GM19395 (cell line): Measurements from ENCODE around the gene C1orf52.

Source experiments
- ATAC-seq: cut with Tn5 transposase; IDR thresholded peaks from one replicate; pipeline ENCODE4 v1.9.1; 2021; ENCODE audit warnings: mild to moderate bottlenecking, moderate library complexity; ENCODE audit not compliant: unreplicated experiment

The C1orf52 gene

DNA sequence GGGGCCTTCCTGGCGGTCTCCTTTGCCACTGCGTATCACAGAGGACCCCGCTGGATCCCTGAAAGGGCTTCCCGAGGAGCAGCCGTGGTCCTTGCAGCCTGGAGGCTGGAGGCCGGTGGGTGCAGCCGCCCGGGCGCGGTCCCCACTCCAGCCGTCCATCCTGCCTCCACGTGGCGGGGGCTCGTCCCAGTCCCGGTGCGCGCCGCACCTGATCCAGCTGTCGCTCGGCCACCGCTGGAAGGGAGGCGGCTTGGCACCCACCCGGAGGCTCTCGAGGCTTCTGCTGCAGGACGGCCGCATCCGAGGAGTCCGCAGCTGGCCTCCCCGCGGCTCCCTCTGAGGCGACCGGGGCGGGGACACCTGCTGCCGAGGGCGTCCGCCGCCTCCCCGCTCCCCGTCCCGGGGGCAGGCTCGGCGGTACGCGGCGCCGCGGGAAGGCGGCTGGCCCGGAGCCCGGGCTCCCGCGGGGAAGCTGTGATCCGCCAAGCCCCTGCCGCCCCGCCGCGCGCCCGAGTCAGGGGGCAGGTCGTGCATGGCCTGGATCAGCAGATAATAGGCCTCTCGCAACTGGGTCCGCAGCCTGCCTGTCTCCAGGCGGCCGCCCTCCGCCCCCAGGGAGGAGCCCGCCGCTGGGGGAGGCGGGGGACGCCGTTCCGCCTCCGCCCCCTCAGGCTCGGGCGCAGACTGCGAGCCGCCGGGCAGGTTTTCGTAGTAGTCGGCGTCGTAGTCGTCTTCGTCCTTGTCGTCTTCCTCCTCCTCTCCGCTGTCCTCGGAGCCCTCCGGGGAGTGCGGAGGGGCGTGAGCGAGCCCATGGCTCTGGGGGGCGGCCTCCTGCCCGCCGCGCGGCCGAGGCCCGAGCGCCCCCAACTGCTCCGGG lies 58.8 kb downstream of the C1orf52 start, which contains the start of gene SYDE2:
Gene SYDE2 (minus strand): TSS at position 554 of the 877 bp plus-strand sequence. CDS start 20 bp downstream, at position 534.
- peak; percentile 71 for ATAC-seq
